ENCODE data around the gene MT1X. TPM values are rescaled to one million over a fixed set of nuclear protein-coding genes. Genes with fewer than 3 reads are reported as not detected.
A peak's percentile ranks its signal among the peaks of the same experiment; 100 is the strongest.

Gene MT1X
- total RNA-seq, 1 donor from 2014 or later = 2.3 TPM

DNA sequence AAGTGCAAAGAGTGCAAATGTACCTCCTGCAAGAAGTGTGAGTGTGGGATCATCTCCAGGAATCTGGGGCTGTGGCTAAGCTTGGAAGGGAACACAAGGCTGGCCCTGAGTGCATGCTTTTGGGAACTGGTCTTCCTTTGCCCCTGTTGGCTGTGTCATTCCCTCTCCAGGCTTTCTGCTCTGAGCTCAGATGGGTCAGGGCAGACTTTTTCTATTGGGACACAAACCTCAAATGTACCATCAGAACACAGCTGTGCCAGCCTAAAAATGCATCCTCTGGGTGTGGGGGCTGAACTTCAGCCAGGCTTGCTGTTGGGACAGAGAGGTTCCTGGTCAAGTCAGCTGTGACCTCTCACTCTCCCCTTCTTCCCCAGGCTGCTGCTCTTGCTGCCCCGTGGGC is 29.7 kb upstream of the MT1X start:
- Mint-ChIP-seq H3K36me3 (ENCODE audit: low read depth, unreplicated experiment) (no peaks in the 10 kb centered on the region), H3K9me3 (ENCODE audit: unreplicated experiment) (no peaks in the 10 kb centered on the region), H3K4me3 (ENCODE audit: unreplicated experiment) (no peak overlapping the region), H3K27ac (ENCODE audit: unreplicated experiment) (no peak overlapping the region), H3K27me3 (ENCODE audit: unreplicated experiment) (peaks cover 17% of the 10 kb centered on the region), H3K4me1 (ENCODE audit: unreplicated experiment) (peaks cover 3% of the 10 kb centered on the region)
- TF ChIP-seq CTCF (IDR thresholded peaks at IDR 0.05; ENCODE audit: unreplicated experiment) = no peak
- no peak for DNase-seq (ENCODE audit: low spot score)

- Mint-ChIP-seq H3K4me1 (ENCODE audit: unreplicated experiment) (peaks cover 7% of the 10 kb centered on the region), H3K9me3 (ENCODE audit: unreplicated experiment) (no peaks in the 10 kb centered on the region), H3K4me3 (ENCODE audit: unreplicated experiment) (no peak overlapping the region), H3K27me3 (ENCODE audit: unreplicated experiment) (peaks cover 17% of the 10 kb centered on the region), H3K36me3 (ENCODE audit: low read depth, unreplicated experiment) (no peaks in the 10 kb centered on the region), H3K27ac (ENCODE audit: unreplicated experiment) (no peak overlapping the region)
- DNase-seq (ENCODE audit: low spot score) = no peak
- no peak for TF ChIP-seq CTCF (IDR thresholded peaks at IDR 0.05; ENCODE audit: unreplicated experiment)
Measured at GRCh38 chr16:56653218-56653617, 29.1 kb upstream of the MT1X start.

GRCh38 chr16:56657555-56658326 is 24.5 kb upstream of the MT1X start, which contains the start of gene MT1F:
MT1F (plus strand) TSS chr16:56657959; CDS start chr16:56658059, 100 bp downstream.
- Mint-ChIP-seq H3K9me3 (ENCODE audit: unreplicated experiment) (no peaks in the 10 kb centered on the region), H3K27me3 (ENCODE audit: unreplicated experiment) (peaks cover 22% of the 10 kb centered on the region), H3K27ac (ENCODE audit: unreplicated experiment) (no peak within 1 kb of the TSS), H3K36me3 (ENCODE audit: low read depth, unreplicated experiment) (no peaks in the 10 kb centered on the region), H3K4me3 (ENCODE audit: unreplicated experiment) (peak within 1 kb of the TSS; percentile 88), H3K4me1 (ENCODE audit: unreplicated experiment) (peaks cover 10% of the 10 kb centered on the region)
- no peak for TF ChIP-seq CTCF (IDR thresholded peaks at IDR 0.05; ENCODE audit: unreplicated experiment)
- no peak for DNase-seq (ENCODE audit: low spot score)

DNA sequence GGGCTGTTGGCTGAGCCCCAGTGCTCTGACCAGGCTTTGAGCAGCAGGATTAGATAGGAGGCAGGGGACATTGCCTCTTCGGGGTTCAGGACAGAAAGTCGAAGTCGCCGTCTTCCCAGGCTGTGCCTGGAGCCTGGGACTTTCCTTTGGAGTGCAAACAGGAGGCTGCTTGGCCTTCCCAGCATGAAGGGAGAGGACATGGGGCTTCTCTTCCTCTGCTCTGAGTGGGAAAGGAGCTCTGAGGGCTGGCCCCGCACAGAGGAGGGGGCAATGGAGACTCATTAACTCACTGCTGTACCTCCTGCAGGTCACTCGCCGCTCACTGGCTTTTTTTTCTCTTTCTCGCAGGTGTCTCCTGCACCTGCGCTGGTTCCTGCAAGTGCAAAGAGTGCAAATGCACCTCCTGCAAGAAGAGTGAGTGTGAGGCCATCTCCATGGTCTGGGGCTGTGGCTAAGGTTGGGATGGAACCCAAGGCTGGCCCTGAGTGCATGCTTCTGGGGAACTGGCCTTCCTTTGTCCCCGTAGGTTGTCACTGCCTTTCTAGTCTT is 23.9 kb upstream of the MT1X start:
- no peak for TF ChIP-seq CTCF (IDR thresholded peaks at IDR 0.05; ENCODE audit: unreplicated experiment)
- peaks cover 18% of the 10 kb centered on the region for H3K27me3 Mint-ChIP-seq (ENCODE audit: unreplicated experiment)
- peak overlapping the region; percentile 88 for H3K4me3 Mint-ChIP-seq (ENCODE audit: unreplicated experiment)
- peaks cover 10% of the 10 kb centered on the region for H3K4me1 Mint-ChIP-seq (ENCODE audit: unreplicated experiment)
- H3K27ac Mint-ChIP-seq (ENCODE audit: unreplicated experiment) = no peak overlapping the region
- H3K36me3 Mint-ChIP-seq (ENCODE audit: low read depth, unreplicated experiment) = no peaks in the 10 kb centered on the region
- no peaks in the 10 kb centered on the region for H3K9me3 Mint-ChIP-seq (ENCODE audit: unreplicated experiment)
- no peak for DNase-seq (ENCODE audit: low spot score)
